ENCODE measurements around the gene SHISA3.

Gene SHISA3

DNA sequence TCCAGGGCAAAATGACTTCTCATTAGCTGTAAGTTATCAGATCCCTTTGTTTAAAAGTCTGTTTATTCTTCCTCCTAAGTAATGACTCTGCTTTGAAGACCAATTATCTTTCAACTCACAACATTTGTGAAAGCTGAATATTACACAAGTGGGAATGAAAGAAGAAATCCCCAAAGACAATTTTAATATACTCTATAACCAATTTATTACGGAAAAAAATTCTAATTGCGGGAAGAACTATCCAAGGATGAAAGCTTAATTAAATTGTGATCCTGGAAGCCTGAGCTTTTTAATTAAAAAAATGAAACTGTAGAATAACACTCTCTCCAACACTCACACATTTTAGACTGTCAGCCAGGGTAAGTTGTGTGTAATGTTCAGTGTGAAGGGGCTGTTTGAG is 15.6 kb upstream of the SHISA3 start:
- Histone ChIP-seq H3K4me3 (ENCODE audit: insufficient read depth, low read length, poor library complexity, severe bottlenecking) (no peak overlapping the region), H4K20me1 (ENCODE audit: low read depth, low read length) (no peaks in the 10 kb centered on the region), H3K27ac (ENCODE audit: low read depth, low read length) (no peak overlapping the region), H3K9me2 (replicated peaks; ENCODE audit: insufficient read depth, low read length) (no peaks in the 10 kb centered on the region), H2AFZ (ENCODE audit: low read depth, low read length, severe bottlenecking) (no peak overlapping the region), H3K27me3 (ENCODE audit: low read length) (no peaks in the 10 kb centered on the region), H3K4me2 (ENCODE audit: low read depth, low read length, poor library complexity, severe bottlenecking) (no peak overlapping the region), H3K9ac (ENCODE audit: low read length) (no peak overlapping the region), H3K9me3 (ENCODE audit: insufficient read depth, low read length) (no peaks in the 10 kb centered on the region), H3F3A (ENCODE audit: insufficient read depth) (no peaks in the 10 kb centered on the region), H3K36me3 (ENCODE audit: low read length) (no peaks in the 10 kb centered on the region), H3K79me2 (ENCODE audit: insufficient read depth, low read length) (no peaks in the 10 kb centered on the region)
- TF ChIP-seq EZH2phosphoT487 (conservative IDR thresholded peaks at IDR 0.05; ENCODE audit: low read length): no peak
- TF ChIP-seq, protein P1, sequence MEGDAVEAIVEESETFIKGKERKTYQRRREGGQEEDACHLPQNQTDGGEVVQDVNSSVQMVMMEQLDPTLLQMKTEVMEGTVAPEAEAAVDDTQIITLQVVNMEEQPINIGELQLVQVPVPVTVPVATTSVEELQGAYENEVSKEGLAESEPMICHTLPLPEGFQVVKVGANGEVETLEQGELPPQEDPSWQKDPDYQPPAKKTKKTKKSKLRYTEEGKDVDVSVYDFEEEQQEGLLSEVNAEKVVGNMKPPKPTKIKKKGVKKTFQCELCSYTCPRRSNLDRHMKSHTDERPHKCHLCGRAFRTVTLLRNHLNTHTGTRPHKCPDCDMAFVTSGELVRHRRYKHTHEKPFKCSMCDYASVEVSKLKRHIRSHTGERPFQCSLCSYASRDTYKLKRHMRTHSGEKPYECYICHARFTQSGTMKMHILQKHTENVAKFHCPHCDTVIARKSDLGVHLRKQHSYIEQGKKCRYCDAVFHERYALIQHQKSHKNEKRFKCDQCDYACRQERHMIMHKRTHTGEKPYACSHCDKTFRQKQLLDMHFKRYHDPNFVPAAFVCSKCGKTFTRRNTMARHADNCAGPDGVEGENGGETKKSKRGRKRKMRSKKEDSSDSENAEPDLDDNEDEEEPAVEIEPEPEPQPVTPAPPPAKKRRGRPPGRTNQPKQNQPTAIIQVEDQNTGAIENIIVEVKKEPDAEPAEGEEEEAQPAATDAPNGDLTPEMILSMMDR (IDR thresholded peaks at IDR 0.05; ENCODE audit: insufficient read depth, low read length, poor library complexity, severe bottlenecking): no peak

DNA sequence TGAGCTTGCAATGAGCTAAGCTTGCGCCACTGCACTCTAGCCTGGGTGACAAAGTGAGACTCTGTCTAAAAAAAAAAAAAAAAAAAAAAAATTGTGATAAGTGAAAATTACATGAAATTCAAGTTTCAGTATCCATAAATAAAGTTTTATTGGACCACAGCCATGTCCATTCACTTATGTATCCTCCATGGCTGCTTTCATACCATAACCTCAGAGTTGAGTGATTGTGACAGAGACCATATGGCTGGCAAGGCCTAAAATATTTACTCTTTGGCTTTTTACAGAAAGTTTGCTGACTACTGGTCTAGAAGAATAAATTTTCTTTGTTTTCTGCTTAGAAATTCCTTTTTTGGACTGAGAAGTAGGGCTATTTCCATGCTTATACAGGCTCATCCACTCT is 11.8 kb upstream of the SHISA3 start:
- TF ChIP-seq EZH2phosphoT487 (conservative IDR thresholded peaks at IDR 0.05; ENCODE audit: low read length): no peak
- TF ChIP-seq, protein P1 (IDR thresholded peaks at IDR 0.05; ENCODE audit: insufficient read depth, low read length, poor library complexity, severe bottlenecking): no peak

GRCh38 chr4:42390622-42391354 is 6.5 kb upstream of the SHISA3 start:
- no peak overlapping the region for H3K4me3 ChIP-seq (ENCODE audit: insufficient read depth, low read length, poor library complexity, severe bottlenecking)
- no peaks in the 10 kb centered on the region for H3K27me3 ChIP-seq (ENCODE audit: low read length)
- H3K79me2 ChIP-seq (ENCODE audit: insufficient read depth, low read length): no peaks in the 10 kb centered on the region
- no peaks in the 10 kb centered on the region for H3F3A ChIP-seq (ENCODE audit: insufficient read depth)
- no peak overlapping the region for H3K9ac ChIP-seq (ENCODE audit: low read length)
- no peak overlapping the region for H3K27ac ChIP-seq (ENCODE audit: low read depth, low read length)
- no peaks in the 10 kb centered on the region for H3K9me2 ChIP-seq (replicated peaks; ENCODE audit: insufficient read depth, low read length)
- H3K9me3 ChIP-seq (ENCODE audit: insufficient read depth, low read length): no peaks in the 10 kb centered on the region
- TF ChIP-seq, protein P1 (IDR thresholded peaks at IDR 0.05; ENCODE audit: insufficient read depth, low read length, poor library complexity, severe bottlenecking): no peak
- TF ChIP-seq EZH2phosphoT487 (conservative IDR thresholded peaks at IDR 0.05; ENCODE audit: low read length): no peak
- no peak overlapping the region for H2AFZ ChIP-seq (ENCODE audit: low read depth, low read length, severe bottlenecking)
- H3K36me3 ChIP-seq (ENCODE audit: low read length): no peaks in the 10 kb centered on the region
- H4K20me1 ChIP-seq (ENCODE audit: low read depth, low read length): no peaks in the 10 kb centered on the region
- no peak overlapping the region for H3K4me2 ChIP-seq (ENCODE audit: low read depth, low read length, poor library complexity, severe bottlenecking)

More for the DNA sequence above, 11.8 kb upstream of the SHISA3 start:
- no peaks in the 10 kb centered on the region for H3K9me3 ChIP-seq (ENCODE audit: insufficient read depth, low read length)
- no peak overlapping the region for H3K9ac ChIP-seq (ENCODE audit: low read length)
- H3K79me2 ChIP-seq (ENCODE audit: insufficient read depth, low read length): no peaks in the 10 kb centered on the region
- no peaks in the 10 kb centered on the region for H4K20me1 ChIP-seq (ENCODE audit: low read depth, low read length)
- H3K27me3 ChIP-seq (ENCODE audit: low read length): no peaks in the 10 kb centered on the region
- H3K4me2 ChIP-seq (ENCODE audit: low read depth, low read length, poor library complexity, severe bottlenecking): no peak overlapping the region
- no peaks in the 10 kb centered on the region for H3F3A ChIP-seq (ENCODE audit: insufficient read depth)
- no peak overlapping the region for H3K27ac ChIP-seq (ENCODE audit: low read depth, low read length)
- no peak overlapping the region for H2AFZ ChIP-seq (ENCODE audit: low read depth, low read length, severe bottlenecking)
- H3K36me3 ChIP-seq (ENCODE audit: low read length): no peaks in the 10 kb centered on the region
- no peaks in the 10 kb centered on the region for H3K9me2 ChIP-seq (replicated peaks; ENCODE audit: insufficient read depth, low read length)
- H3K4me3 ChIP-seq (ENCODE audit: insufficient read depth, low read length, poor library complexity, severe bottlenecking): no peak overlapping the region

Measured in SU-DHL-6 (cell line).